ENCODE results near the gene DTYMK. TPM values are rescaled to one million over a fixed set of nuclear protein-coding genes. Genes with fewer than 3 reads are reported as not detected.

DTYMK gene
- total RNA-seq, 5 donors from 2014 or later (not counting 1 experiment from before 2014, with no cell fraction given), result 11.6 to 23.6 (median 18.2) TPM

DNA sequence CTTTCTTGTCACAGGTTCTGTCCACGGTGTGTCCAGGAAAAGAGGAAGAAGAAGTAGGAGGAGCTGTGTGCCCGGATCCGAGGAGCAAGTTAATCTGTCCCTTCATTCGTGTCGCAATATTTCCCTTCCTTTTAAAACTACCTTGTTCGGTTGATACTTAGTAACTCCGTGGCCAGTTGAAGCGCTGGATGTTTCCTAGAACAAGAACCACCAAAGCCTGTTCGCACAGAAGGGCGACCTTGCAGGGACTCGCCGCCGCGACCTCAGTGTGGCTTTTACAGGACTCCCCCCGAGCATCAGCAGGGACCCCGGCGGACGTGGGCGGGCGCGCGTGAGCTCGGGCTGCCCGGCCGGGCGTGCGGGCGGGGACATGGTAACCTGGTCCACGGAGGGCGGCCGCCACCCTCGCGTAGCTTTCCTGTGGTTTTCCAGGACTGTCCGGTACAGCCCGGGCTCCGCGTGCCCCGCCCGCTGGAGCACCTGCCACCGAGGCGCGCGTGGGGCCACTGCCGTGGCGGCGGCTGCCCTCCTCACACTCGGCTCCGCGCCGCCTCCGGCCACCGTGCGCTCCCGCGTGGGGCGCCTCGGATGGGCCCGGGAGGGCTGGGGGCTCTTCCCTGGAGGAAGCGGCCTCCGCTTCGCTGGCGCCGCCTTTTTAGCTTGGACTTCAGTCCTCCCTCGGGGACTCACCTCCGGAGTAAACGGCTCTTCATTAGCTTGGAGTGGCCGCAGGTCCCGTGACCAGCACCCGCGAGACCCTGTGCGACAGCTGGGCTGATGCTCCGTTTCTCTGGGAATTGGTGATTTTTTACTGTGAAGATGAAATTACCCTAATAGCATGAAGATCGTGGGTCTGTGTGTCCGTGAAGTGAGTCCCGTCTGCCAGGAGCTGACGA is 38.6 kb upstream of the DTYMK start:
- Histone ChIP-seq H3K27me3 (replicated peaks in 1 of 2; ENCODE audit: control insufficient read depth in 2 of 2, extremely low read depth in 1 of 2, insufficient read depth in 2 of 2, low read length in 1 of 2) (no peaks in the 10 kb centered on the region), H3K27ac (ENCODE audit: low read length) (no peak overlapping the region), H3K4me3 (ENCODE audit: control insufficient read depth in 1 of 2, extremely low read depth in 1 of 2, low read length in 1 of 2) (no peak overlapping the region), H3K9me3 (no peaks in the 10 kb centered on the region), H3K36me3 (ENCODE audit: control insufficient read depth in 2 of 2, extremely low read depth in 1 of 2, insufficient read depth in 1 of 2, low read length in 1 of 2) (peaks cover 14 to 33% of the 10 kb centered on the region in 2 donors), H3K4me1 (ENCODE audit: control insufficient read depth in 1 of 2, extremely low read depth in 1 of 2, insufficient read depth in 2 of 2, low read length in 2 of 2) (no peaks in the 10 kb centered on the region)
- Mint-ChIP-seq H3K27ac (no peak overlapping the region), H3K36me3 (peaks cover 33% of the 10 kb centered on the region), H3K4me3 (no peak overlapping the region), H3K27me3 (no peaks in the 10 kb centered on the region), H3K4me1 (peaks cover 0 to 5% (median 0%) of the 10 kb centered on the region in 3 donors), H3K9me3 (no peaks in the 10 kb centered on the region)
- DNase-seq (no peak), ATAC-seq (replicated peaks in 1 of 4) (no peak)
- ChIA-PET CTCF (no interaction called here), POLR2A (no interaction called here)
- 97% methylated on average over 66 of the region's 76 CpGs for WGBS (ENCODE audit: insufficient coverage)

DNA sequence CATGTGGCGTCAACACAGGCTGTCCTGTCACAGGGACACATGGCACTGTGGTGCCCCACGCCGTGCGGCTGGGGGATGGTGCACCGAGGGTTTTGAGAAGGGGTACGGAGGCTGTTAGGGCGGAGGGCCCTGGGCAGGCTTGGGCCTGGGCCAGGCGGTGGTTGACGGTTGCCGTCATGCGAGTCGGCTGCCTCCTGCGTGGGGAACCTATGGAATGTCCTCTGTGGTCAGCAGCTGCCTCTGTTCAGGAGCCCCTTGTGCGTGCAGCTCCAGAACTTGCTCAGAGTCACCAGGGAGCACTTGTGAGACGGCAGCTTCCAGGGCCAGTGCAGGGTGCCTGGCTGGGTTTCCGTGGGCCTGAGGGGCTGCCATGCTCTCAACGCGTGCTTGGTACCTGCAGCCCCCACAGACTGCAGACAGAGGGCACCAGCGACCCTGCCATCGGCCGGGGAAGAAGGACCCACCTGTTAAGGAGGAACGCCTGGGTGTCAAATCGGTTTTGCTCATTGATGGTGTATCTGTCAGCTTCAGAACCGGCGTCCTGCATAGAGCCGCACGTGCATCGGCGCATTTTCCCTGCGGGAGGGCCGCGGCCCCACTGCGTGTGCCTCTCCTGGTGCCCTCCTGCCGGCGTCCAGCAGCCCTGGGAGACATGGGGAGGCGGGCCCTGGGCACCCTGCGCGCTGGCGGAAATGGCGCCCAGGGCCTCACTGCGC is 37.8 kb upstream of the DTYMK start:
- H3K9me3 Mint-ChIP-seq, result no peaks in the 10 kb centered on the region
- H3K27me3 Mint-ChIP-seq, result no peaks in the 10 kb centered on the region
- ChIA-PET POLR2A (no interaction called here), CTCF (no interaction called here)
- WGBS (ENCODE audit: insufficient coverage), result 96% methylated on average over 35 of the region's 41 CpGs
- DNase-seq, result peak in 15 of 35 experiments; percentile 11 to 51 (median 23)
- no peak overlapping the region for H3K27ac Mint-ChIP-seq
- no peaks in the 10 kb centered on the region for H3K4me1 Mint-ChIP-seq
- H3K4me3 Mint-ChIP-seq, result no peak overlapping the region
- no peaks in the 10 kb centered on the region for H3K9me3 ChIP-seq
- peak; percentile 30 to 60 (median 42) for ATAC-seq (replicated peaks in 1 of 4)
- no peaks in the 10 kb centered on the region for H3K27me3 ChIP-seq (replicated peaks in 1 of 2; ENCODE audit: control insufficient read depth in 2 of 2, extremely low read depth in 1 of 2, insufficient read depth in 2 of 2, low read length in 1 of 2)
- no peaks in the 10 kb centered on the region for H3K4me1 ChIP-seq (ENCODE audit: control insufficient read depth in 1 of 2, extremely low read depth in 1 of 2, insufficient read depth in 2 of 2, low read length in 2 of 2)
- no peak overlapping the region for H3K27ac ChIP-seq (ENCODE audit: low read length)
- peaks cover 33% of the 10 kb centered on the region for H3K36me3 Mint-ChIP-seq
- peaks cover 14 to 41% of the 10 kb centered on the region in 2 donors for H3K36me3 ChIP-seq (ENCODE audit: control insufficient read depth in 2 of 2, extremely low read depth in 1 of 2, insufficient read depth in 1 of 2, low read length in 1 of 2)
- H3K4me3 ChIP-seq (ENCODE audit: control insufficient read depth in 1 of 2, extremely low read depth in 1 of 2, low read length in 1 of 2), result no peak overlapping the region

DNA sequence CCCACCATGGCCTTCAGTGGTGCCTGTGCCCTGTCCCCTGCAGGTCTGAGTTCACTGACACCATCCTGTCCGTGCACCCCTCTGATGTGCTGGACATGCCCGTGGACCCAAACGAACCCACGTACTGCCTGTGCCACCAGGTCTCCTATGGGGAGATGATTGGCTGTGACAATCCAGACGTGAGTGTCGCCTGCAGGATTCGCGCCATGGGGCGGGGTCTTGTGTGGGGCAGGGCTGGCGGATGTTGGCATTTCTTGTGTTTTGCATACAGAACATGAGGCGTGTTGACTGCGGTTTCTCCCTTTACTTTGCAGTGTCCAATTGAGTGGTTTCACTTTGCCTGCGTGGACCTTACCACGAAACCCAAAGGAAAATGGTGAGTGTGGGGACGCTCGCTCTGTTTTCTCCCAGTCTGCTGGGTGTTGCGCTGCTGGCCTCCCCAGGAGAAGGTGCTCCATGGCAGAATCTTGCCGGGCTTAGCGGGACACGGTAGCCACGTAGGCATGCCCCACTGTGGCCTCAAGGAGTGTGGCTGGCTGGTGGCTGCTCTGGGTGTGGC is 36.4 kb upstream of the DTYMK start:
- H3K4me3 Mint-ChIP-seq, result no peak overlapping the region
- no peaks in the 10 kb centered on the region for H3K4me1 ChIP-seq (ENCODE audit: control insufficient read depth in 1 of 2, extremely low read depth in 1 of 2, insufficient read depth in 2 of 2, low read length in 2 of 2)
- 100% methylated on average over 17 of the region's 21 CpGs for WGBS (ENCODE audit: insufficient coverage)
- H3K36me3 ChIP-seq (ENCODE audit: control insufficient read depth in 2 of 2, extremely low read depth in 1 of 2, insufficient read depth in 1 of 2, low read length in 1 of 2), result peaks cover 14 to 51% of the 10 kb centered on the region in 2 donors
- H3K27me3 ChIP-seq (replicated peaks in 1 of 2; ENCODE audit: control insufficient read depth in 2 of 2, extremely low read depth in 1 of 2, insufficient read depth in 2 of 2, low read length in 1 of 2), result no peaks in the 10 kb centered on the region
- no peaks in the 10 kb centered on the region for H3K9me3 Mint-ChIP-seq
- H3K27me3 Mint-ChIP-seq, result no peaks in the 10 kb centered on the region
- POLR2A ChIA-PET, result no interaction called here
- no peaks in the 10 kb centered on the region for H3K4me1 Mint-ChIP-seq
- ATAC-seq (replicated peaks in 1 of 4), result no peak
- H3K9me3 ChIP-seq, result no peaks in the 10 kb centered on the region
- DNase-seq, result no peak
- peaks cover 36% of the 10 kb centered on the region for H3K36me3 Mint-ChIP-seq
- CTCF ChIA-PET, result no interaction called here
- peak overlapping the region in 1 of 2 donors; percentile 18 for H3K4me3 ChIP-seq (ENCODE audit: control insufficient read depth in 1 of 2, extremely low read depth in 1 of 2, low read length in 1 of 2)
- no peak overlapping the region for H3K27ac Mint-ChIP-seq
- H3K27ac ChIP-seq (ENCODE audit: low read length), result no peak overlapping the region

DNA sequence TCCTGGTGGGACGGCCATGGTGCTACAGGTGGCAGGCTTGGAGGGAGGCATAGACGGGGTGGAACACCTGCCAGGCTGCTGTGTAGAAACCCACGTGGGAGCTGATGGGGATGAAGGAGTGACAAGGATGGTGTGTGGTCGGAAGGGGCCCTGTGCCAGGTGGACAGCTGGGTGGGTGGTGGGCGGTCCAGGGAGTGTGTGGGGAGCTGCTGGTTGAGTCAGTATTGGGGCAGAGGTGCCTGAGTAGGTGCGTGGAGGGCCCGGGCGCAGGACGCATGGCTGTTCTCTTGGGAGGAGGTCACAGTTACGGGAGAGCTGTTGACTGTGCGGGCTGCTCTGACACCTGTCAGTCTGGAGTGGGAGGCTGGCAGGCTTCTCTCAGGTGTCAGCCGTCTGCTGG is 35.2 kb upstream of the DTYMK start:
- Histone ChIP-seq H3K36me3 (ENCODE audit: control insufficient read depth in 2 of 2, extremely low read depth in 1 of 2, insufficient read depth in 1 of 2, low read length in 1 of 2) (peaks cover 14 to 51% of the 10 kb centered on the region in 2 donors), H3K27me3 (replicated peaks in 1 of 2; ENCODE audit: control insufficient read depth in 2 of 2, extremely low read depth in 1 of 2, insufficient read depth in 2 of 2, low read length in 1 of 2) (no peaks in the 10 kb centered on the region), H3K27ac (ENCODE audit: low read length) (no peak overlapping the region), H3K9me3 (no peaks in the 10 kb centered on the region), H3K4me3 (ENCODE audit: control insufficient read depth in 1 of 2, extremely low read depth in 1 of 2, low read length in 1 of 2) (no peak overlapping the region), H3K4me1 (ENCODE audit: control insufficient read depth in 1 of 2, extremely low read depth in 1 of 2, insufficient read depth in 2 of 2, low read length in 2 of 2) (no peaks in the 10 kb centered on the region)
- CTCF ChIA-PET, result interaction anchor here in 1 of 2 donors (0.6 kb wide), 1 partner anchor 297 kb away, joined by 5 read pairs; no protein-coding TSS in a partner anchor
- 92% methylated on average over 10 of the region's 12 CpGs for WGBS (ENCODE audit: insufficient coverage)
- H3K27ac Mint-ChIP-seq, result no peak overlapping the region
- no peaks in the 10 kb centered on the region for H3K27me3 Mint-ChIP-seq
- peaks cover 36% of the 10 kb centered on the region for H3K36me3 Mint-ChIP-seq
- no peak for ATAC-seq (replicated peaks in 1 of 4)
- POLR2A ChIA-PET, result interaction anchor here in 1 of 2 donors (0.5 kb wide), 1 partner anchor 15 kb away, joined by 3 read pairs; no protein-coding TSS in a partner anchor
- no peaks in the 10 kb centered on the region for H3K4me1 Mint-ChIP-seq
- no peak overlapping the region for H3K4me3 Mint-ChIP-seq
- H3K9me3 Mint-ChIP-seq, result no peaks in the 10 kb centered on the region
- no peak for DNase-seq

DNA sequence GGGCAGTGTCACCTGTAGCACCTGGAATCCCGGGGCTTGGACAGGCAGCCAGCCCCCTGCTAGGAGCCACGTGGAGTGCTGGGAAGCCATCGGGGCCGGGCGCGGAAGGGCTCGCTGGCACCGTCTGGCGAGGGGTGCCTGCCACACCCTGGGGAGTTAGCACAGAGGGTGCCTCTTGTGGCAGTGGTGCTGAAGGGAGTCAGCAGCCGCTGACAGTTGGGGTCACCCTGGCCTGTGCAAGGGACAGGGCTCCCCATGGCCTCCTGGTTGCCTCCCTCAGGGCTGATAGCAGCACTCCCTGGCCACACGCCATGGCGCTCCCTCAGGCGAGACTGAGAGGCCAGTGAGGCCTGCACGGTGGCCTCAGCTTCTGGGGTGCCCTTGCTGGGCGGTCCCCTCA is 33.9 kb upstream of the DTYMK start:
- POLR2A ChIA-PET, result no interaction called here
- DNase-seq, result no peak
- Histone ChIP-seq H3K4me3 (ENCODE audit: control insufficient read depth in 1 of 2, extremely low read depth in 1 of 2, low read length in 1 of 2) (no peak overlapping the region), H3K27me3 (replicated peaks in 1 of 2; ENCODE audit: control insufficient read depth in 2 of 2, extremely low read depth in 1 of 2, insufficient read depth in 2 of 2, low read length in 1 of 2) (no peaks in the 10 kb centered on the region), H3K4me1 (ENCODE audit: control insufficient read depth in 1 of 2, extremely low read depth in 1 of 2, insufficient read depth in 2 of 2, low read length in 2 of 2) (no peaks in the 10 kb centered on the region), H3K36me3 (ENCODE audit: control insufficient read depth in 2 of 2, extremely low read depth in 1 of 2, insufficient read depth in 1 of 2, low read length in 1 of 2) (peaks cover 16 to 57% of the 10 kb centered on the region in 2 donors), H3K9me3 (no peaks in the 10 kb centered on the region), H3K27ac (ENCODE audit: low read length) (no peak overlapping the region)
- no peak overlapping the region for H3K27ac Mint-ChIP-seq
- no peaks in the 10 kb centered on the region for H3K9me3 Mint-ChIP-seq
- ATAC-seq (replicated peaks in 1 of 4), result no peak
- H3K27me3 Mint-ChIP-seq, result no peaks in the 10 kb centered on the region
- peaks cover 42% of the 10 kb centered on the region for H3K36me3 Mint-ChIP-seq
- no peak overlapping the region for H3K4me3 Mint-ChIP-seq
- H3K4me1 Mint-ChIP-seq, result no peaks in the 10 kb centered on the region
- WGBS (ENCODE audit: insufficient coverage), result 92% methylated on average over 11 of the region's 15 CpGs
- CTCF ChIA-PET, result no interaction called here

DNA sequence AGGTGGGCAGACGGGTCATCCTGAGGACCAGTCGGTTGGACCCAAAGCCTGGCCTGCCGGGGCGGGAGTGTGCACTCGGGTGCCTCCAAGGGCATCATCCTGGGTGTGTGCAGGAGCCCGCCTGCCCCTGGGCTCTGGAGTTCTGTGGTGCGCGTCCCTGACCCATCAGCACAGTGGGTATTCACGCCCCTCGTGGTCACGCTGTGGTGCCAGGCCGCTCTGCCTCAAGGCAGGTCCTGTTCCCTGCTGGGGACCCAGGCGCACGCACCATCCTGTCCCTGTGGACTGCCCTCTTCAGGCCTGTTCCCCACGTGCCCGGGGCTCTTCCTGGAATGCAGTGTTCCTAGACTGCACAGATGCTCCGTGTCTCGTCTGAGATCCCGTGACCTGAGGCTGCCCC is 33.5 kb upstream of the DTYMK start:
- POLR2A ChIA-PET, result no interaction called here
- H3K27me3 ChIP-seq (replicated peaks in 1 of 2; ENCODE audit: control insufficient read depth in 2 of 2, extremely low read depth in 1 of 2, insufficient read depth in 2 of 2, low read length in 1 of 2), result no peaks in the 10 kb centered on the region
- no peak overlapping the region for H3K27ac ChIP-seq (ENCODE audit: low read length)
- no peak overlapping the region for H3K27ac Mint-ChIP-seq
- WGBS (ENCODE audit: insufficient coverage), result 97% methylated on average over 19 of the region's 19 CpGs
- H3K27me3 Mint-ChIP-seq, result no peaks in the 10 kb centered on the region
- no peaks in the 10 kb centered on the region for H3K9me3 ChIP-seq
- H3K9me3 Mint-ChIP-seq, result no peaks in the 10 kb centered on the region
- no peak overlapping the region for H3K4me3 ChIP-seq (ENCODE audit: control insufficient read depth in 1 of 2, extremely low read depth in 1 of 2, low read length in 1 of 2)
- DNase-seq (no peak), ATAC-seq (replicated peaks in 1 of 4) (no peak)
- CTCF ChIA-PET, result no interaction called here
- no peaks in the 10 kb centered on the region for H3K4me1 Mint-ChIP-seq
- peaks cover 41% of the 10 kb centered on the region for H3K36me3 Mint-ChIP-seq
- H3K4me1 ChIP-seq (ENCODE audit: control insufficient read depth in 1 of 2, extremely low read depth in 1 of 2, insufficient read depth in 2 of 2, low read length in 2 of 2), result no peaks in the 10 kb centered on the region
- H3K4me3 Mint-ChIP-seq, result no peak overlapping the region
- H3K36me3 ChIP-seq (ENCODE audit: control insufficient read depth in 2 of 2, extremely low read depth in 1 of 2, insufficient read depth in 1 of 2, low read length in 1 of 2), result peaks cover 16 to 56% of the 10 kb centered on the region in 2 donors

Data from T-cell (primary cell).